Sigmoid colon (tissue), 3 donors: Measurements from ENCODE around the gene CST11.

Source experiments
- CTCF ChIP-seq, 4 experiments: fragments of 450-650 bp in 3 of 4; fragments of 200-600 bp in 1 of 4; IDR thresholded peaks; one replicate each; pipeline ENCODE4 v1.5.1; 2016 to 2019; ENCODE audit warnings: antibody characterized with exemption in 4 of 4, mild to moderate bottlenecking in 3 of 4, moderate library complexity in 2 of 4
- POLR2A ChIP-seq, 2 donors: fragments of 450-650 bp; IDR thresholded peaks; one replicate each; pipeline ENCODE4 v1.6.1; 2016; ENCODE audit warnings: antibody characterized with exemption in 2 of 2, mild to moderate bottlenecking in 2 of 2, moderate library complexity in 2 of 2

GRCh38 chr20:23482138-23482537 is 29.5 kb upstream of the CST11 start:
- TF ChIP-seq POLR2A (IDR thresholded peaks at IDR 0.05): no peak
- no peak for TF ChIP-seq CTCF (IDR thresholded peaks at IDR 0.05)
